Activated CD4-positive, alpha-beta T cell treated with anti-CD3 and anti-CD28 coated beads, Interleukin-2, Interleukin-4, amounts not matched to agents 100 ng/mL and 50 ng/mL, durations not matched to agents 16 hours and 8 hours (primary cell): ENCODE measurements around the gene NTF3.

Experiments
- DNase-seq: peaks from one replicate; pipeline ENCODE4 v3.0.0-alpha.2; 2020; ENCODE audit warnings: low spot score

Gene NTF3

GRCh38 chr12:5459051-5459782 lies 27.3 kb downstream of the NTF3 start:
- no peak for DNase-seq

- no peak for DNase-seq
These were observed 28.9 kb downstream of the NTF3 start for GRCh38 chr12:5460817-5461216.

GRCh38 chr12:5461966-5462365 lies 30.1 kb downstream of the NTF3 start:
- no peak for DNase-seq

GRCh38 chr12:5464096-5464495 lies 32.2 kb downstream of the NTF3 start:
- DNase-seq, result no peak

GRCh38 chr12:5465384-5465783 lies 33.5 kb downstream of the NTF3 start:
- DNase-seq, result no peak

- DNase-seq, result no peak
These were observed 34.6 kb downstream of the NTF3 start for GRCh38 chr12:5466521-5466960.

GRCh38 chr12:5467931-5468330 lies 36.0 kb downstream of the NTF3 start:
- no peak for DNase-seq

GRCh38 chr12:5470221-5470620 lies 38.3 kb downstream of the NTF3 start:
- DNase-seq, result no peak

GRCh38 chr12:5470703-5471102 lies 38.8 kb downstream of the NTF3 start:
- DNase-seq, result no peak

- DNase-seq, result no peak
These were observed 41.3 kb downstream of the NTF3 start for GRCh38 chr12:5473076-5473782.

- DNase-seq, result no peak
These were observed 41.8 kb downstream of the NTF3 start for GRCh38 chr12:5473783-5474116.

- no peak for DNase-seq
These were observed 44.4 kb downstream of the NTF3 start for GRCh38 chr12:5476356-5476755.

GRCh38 chr12:5478081-5478706 lies 46.3 kb downstream of the NTF3 start:
- no peak for DNase-seq

GRCh38 chr12:5479761-5480160 lies 47.9 kb downstream of the NTF3 start:
- DNase-seq, result no peak

GRCh38 chr12:5480218-5480937 lies 48.5 kb downstream of the NTF3 start:
- DNase-seq, result no peak

- DNase-seq, result no peak
These were observed 49.0 kb downstream of the NTF3 start for GRCh38 chr12:5480938-5481303.

- no peak for DNase-seq
These were observed 49.7 kb downstream of the NTF3 start for GRCh38 chr12:5481645-5482044.

- DNase-seq, result no peak
These were observed 52.5 kb downstream of the NTF3 start for GRCh38 chr12:5484426-5484825.

GRCh38 chr12:5485454-5485853 lies 53.5 kb downstream of the NTF3 start:
- no peak for DNase-seq

- DNase-seq, result no peak
These were observed 55.2 kb downstream of the NTF3 start for GRCh38 chr12:5487076-5487475.

- DNase-seq, result no peak
These were observed 56.2 kb downstream of the NTF3 start for GRCh38 chr12:5487948-5488625.

- no peak for DNase-seq
These were observed 56.7 kb downstream of the NTF3 start for GRCh38 chr12:5488626-5488955.
